Pons (tissue), 1 donor: ENCODE data around the gene USP48.
A peak's percentile ranks its signal among the peaks of the same experiment; 100 is the strongest.

Source experiments
- DNase-seq: peaks from one replicate; pipeline ENCODE4 v3.0.0-alpha.2; 2016; ENCODE audit warnings: low spot score

USP48 gene

DNA sequence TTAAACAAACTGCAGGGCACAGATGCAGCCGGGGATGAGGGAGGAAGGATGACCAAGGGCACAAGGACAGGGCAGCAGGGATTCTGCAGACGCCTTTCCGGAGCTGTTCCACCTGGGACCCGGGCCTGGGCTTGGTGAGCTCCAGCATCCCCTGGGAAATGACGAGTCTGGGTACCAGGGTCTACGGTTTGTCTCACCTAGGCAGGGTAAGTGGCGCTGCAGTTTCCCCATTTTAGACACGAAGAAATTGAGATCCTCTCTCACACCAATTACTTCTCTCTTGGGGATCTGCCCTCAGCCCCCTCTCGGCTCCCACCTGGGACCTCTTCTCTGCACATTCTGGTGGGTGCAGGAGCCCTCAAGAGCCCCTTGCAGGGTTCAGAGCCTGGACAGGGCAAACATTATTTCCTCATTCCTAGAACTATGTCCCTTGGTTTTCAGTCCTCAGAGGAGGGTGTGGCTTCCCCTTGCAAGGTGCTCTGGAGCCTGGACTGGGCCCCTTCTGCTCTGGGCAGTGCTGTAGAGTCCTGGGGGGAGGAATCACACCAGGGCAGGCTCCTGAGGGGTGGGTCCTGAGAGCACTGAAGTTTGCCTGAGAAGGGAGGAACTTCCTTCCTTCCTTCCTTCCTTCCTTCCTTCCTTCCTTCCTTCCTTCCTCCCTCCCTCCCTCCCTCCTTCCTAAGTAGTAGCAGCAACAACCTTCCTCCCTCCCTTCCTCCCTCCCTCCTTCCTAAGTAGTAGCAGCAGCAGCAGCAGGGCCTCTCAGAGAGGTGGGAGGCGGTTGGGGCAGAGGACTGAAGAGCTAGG, 129.8 kb downstream of the USP48 start:
- DNase-seq: peak; percentile 45

DNA sequence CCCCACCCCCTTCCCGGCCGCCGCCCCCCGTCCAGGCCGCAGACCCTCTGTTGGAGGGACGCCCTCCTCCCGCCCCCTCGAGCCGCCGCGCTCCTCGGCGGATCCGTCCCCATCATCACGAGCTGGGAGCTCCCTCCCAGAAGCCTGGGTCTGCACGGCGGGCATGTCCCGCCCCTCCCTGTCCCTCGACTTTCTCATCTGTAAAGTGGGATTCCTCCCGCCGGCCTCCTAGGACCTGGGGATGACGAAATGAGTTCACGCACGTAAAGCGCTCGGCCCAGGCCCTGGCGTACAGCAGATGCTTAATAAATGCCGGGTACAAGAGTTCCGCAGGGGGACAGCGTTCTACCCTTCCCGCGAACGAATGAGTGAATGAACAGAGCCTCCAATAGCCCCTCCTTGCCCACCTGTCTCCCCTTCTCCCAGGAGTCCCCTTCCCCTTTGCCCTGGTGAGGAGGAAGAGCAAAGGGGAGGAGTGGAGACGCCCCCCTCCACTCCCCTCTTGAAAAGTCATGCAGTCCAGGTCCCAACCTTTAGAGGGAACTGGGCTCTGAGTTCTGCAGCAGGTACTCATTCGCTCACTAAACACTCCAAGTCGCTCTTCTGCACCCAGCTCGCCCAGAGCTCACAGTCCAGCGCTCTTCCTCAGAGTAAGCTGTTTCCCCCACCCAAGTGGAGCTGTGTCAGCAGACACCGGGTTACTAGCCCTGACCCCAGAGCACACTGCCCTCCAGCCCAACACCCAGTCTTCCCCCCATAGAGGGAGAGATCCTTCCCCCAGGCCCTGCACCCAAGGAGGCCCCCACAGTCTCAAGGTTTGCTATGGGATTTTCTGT, 130.6 kb downstream of the USP48 start:
- DNase-seq: peak; percentile 45

GRCh38 chr1:21651214-21652042, 131.5 kb downstream of the USP48 start:
- DNase-seq: peak; percentile 46

DNA sequence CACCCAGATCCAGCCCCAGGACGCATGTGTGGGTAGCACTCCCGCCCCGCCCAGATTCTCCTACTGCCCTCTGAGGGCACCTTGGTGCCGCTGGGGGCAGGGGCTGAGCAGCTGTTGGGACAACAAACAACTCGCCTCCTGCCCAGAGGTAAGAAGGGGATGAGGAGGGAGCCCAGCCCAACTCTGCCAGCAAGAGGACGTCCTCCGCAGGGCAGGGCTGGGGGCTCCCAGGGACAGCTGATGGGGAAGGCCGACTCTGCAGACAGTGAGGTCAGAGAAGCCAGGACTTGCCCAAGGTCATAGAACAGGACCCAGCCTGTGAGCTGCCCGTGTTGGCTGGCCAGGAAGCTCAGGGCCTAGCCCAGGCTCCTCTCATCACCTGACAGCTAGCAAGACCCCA, 132.5 kb downstream of the USP48 start:
- DNase-seq: no peak

- DNase-seq: no peak
Observed at GRCh38 chr1:21649315-21649714, 133.6 kb downstream of the USP48 start.

DNA sequence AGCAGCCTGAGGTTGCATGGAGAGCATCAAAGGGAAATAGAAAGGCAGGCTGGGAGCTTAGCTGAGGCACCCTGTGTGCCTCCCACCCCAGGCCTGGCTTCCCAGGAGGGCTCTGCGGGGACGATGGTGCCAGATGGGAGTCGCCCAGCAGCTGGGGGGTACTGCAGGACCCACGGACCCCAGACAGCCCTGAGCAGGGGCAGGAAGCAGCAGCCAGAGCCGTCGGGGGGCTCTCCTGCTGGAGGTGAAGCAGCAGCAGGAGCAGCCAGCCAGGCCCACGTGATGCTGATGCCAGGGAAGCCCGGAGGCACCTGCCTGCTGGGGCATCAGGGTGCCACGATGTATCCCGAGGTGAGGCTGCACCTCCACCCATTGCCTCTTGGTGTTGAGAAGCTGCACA, 134.2 kb downstream of the USP48 start:
- DNase-seq: no peak

DNA sequence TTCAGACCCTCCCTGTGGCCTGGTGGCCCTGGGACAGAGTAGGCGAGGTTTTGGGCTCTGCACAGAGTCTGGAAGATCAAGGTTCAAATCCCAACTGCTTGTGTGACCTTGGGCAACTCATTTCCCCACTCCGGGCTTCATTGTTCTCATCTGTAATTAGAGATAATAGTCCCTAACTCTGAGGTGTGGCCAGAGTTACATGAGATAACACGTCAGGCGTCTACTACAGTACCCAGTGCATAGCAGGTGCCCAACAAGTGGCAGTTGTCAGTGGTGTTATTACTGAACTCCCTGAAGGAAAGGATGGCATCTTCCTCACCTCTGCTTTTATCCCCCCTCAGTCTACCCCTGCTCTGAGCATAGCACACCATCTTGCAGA, 134.6 kb downstream of the USP48 start:
- DNase-seq: no peak

DNA sequence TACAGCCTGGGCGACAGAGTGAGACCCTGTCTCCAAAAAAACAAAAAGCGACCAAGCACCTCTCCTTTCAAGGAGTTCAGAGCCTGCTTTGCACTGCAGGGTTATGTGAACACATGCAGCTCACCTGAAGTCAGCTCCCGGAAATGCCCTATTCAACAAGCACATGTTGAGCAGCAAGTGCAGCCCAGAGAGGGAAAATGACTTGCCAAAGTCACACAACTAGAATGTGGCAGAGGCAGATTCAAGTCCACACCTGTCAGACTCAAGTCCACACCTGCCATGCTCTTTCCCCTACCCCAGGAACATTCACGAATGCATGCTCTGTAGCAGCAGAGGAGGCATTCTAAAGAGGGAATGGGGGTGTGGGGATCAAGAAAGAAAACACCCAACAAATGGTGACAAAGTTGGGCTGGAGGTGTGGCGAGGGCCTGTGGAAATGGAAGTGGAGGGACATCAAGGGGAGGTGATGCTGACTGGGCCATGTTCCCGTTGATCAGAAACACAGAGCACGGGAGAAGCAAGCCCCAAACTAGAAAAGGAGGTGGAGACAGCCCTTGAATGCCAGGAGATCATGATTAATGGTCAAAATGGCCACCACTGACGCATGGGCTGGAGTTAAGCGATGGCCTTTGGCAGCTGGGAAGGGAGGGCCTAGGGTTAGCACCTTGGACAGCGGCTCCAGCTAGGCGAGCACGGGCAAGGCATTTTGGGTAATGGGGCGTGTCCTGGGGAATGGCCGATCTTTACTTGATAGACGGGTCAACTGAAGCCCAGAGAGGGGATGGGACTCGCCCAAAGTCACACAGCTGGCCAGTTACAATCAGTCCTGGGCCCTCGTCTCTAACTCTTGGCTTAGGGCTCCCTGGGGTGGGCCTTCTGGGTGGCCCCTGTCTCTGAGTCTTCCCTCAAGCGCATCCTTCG, 135.3 kb downstream of the USP48 start:
- no peak for DNase-seq

- DNase-seq: no peak
Observed at GRCh38 chr1:21645550-21645949, 137.4 kb downstream of the USP48 start.

DNA sequence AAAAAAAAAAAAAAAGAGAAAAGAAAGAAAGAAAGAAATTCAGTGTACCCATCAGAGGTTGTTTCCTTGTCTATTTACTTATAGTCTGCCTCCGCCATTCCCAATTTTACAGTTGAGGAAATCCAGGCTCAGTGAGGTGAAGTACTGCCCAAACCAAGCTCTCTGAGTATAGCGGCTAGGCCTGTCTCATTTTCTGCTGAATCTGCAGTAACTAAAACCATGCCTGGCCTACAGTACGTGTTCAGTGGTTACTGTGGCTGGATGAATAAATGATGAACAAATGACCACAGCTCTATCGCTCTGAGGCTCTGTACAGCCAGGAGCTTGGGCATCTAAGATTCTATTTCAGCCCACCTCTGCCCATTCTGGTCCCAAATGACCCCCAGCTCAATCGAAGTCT, 138.0 kb downstream of the USP48 start:
- no peak for DNase-seq

GRCh38 chr1:21644348-21644747, 138.6 kb downstream of the USP48 start:
- no peak for DNase-seq

- no peak for DNase-seq
Observed at GRCh38 chr1:21643624-21644023, 139.3 kb downstream of the USP48 start.

DNA sequence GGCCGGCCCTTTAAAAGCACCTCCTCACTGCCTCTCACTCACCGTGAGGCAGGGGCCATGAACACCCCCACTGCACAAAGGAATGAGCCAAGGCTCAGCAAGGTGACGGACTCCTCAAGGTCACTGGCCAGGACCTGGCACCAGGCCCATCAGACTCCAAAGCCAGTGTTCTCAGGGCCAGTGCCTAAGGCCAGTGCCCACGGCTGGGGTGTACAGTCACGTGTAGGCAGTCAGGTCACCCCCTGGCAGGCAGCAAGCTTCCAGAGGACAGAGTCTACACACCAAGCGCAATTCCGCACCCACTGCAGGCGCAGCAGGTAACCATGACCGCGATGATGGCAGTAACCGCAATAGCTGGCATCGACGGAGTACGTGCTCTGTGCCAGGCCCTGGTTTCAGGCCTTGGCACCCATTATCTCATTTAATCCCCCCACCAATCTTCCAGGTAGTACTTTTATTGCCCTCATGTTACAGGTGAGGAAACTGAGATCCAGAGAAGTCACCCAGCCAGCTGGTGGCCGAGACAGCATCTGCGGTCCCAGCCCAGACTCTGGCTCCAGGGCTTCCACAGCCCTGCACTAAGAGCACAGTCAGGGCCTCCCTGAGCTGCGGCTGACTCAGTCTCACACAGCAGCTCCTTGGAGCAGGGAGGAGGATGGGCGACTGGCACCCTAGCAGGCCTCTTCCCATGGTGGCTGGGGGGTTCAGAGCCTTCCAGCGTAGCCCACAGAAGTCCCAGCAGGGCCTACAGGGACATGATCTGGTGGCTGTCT, 140.8 kb downstream of the USP48 start:
- no peak for DNase-seq

- no peak for DNase-seq
Observed at GRCh38 chr1:21641537-21641936, 141.4 kb downstream of the USP48 start.

DNA sequence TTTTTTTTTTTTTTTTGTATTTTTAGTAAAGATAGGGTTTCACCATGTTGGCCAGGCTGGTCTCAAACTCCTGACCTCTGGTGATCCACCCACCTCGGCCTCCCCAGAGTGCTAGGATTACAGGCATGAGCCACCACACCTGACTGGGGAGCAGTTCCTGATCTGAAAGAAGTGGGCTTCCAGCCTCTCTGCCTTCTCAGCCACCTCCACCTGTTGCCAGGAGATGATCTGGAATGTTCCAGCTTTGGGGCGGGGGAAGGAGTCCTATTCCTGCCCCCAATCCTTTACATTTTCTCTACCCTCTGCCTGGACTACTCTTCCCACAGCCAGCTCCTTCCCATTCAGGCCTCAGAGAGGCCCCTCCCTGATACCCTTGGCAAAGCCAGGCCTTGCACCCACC, 141.9 kb downstream of the USP48 start:
- DNase-seq: no peak

- no peak for DNase-seq
Observed at GRCh38 chr1:21640653-21641052, 142.3 kb downstream of the USP48 start.

GRCh38 chr1:21639594-21640041, 143.3 kb downstream of the USP48 start:
- no peak for DNase-seq

DNA sequence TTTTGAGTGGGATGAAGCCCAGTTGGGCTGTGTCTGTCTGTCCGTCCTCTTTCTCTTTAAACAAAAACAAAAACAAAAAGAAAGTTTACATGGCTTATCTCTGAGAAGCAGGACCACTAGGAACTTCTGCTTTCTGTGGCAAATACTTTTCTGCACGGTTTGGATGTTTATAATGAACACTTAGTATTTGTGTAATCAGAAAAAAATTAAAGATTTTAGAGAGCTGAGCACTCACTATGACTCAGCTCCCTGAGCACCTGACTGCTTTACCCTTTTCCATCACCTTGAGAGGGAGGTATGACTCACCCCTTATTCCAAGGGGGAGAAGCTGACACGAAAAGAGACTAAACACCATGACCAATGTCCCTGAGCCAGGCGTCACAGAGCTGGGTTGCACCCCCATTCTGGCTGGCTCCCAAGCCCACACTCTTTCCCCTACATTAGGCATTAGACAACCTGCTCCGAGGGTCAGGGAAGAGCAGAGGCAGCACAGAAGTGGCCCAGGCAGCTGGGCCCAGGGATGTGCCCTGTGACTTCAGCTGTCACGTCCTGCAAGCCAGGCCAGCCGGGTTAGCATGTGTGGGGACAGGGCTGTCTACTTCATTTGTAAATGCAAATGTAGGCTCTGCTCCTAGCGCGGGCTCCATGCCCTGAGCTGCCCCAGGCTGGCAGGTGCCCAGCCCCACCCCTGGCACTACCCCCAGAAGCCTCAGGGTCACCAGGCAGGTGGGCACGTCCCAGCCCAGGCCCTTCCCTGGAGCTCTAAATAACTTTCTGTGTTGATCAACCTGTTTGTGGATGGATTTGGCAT, 144.2 kb downstream of the USP48 start:
- DNase-seq: peak; percentile 33

DNA sequence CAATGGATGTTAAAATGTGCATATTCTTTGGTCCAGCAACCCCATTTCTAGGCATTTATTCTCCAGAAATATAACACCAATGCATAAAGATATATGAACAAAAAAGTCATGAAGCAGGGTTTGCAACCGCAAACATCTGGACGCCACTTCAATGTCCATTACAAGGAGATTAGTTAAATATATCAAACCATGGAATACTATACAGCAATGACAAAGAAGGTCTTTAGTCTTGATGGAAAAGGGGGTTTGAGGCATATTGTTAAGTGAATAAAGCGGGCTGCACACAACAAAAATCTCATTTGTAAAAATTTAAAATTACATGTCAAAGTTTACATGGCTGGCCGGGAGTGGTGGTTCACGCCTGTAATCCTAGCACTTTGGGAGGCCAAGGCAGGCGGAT, 145.4 kb downstream of the USP48 start:
- no peak for DNase-seq

DNA sequence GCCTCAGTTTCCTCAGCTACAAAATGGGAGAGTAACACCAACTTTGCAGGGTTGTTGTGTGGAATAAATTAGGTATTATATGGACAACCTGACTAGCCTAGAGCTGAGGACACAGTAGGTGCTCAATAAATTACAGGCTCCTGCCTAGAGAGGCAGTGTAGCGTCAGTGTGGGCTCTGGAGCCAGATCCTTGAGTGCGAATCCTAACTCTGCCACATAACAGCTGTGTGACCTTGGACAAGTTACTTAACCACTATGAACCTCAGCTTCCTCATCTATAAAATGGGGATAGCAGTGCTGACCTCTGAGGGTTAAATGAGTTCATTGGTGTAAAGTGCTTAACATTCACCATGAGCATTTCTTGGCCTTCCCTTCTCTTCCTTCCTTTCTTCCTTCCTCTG, 146.9 kb downstream of the USP48 start:
- DNase-seq: no peak
